ENCODE data around the gene EMILIN2. TPM values are rescaled to one million over a fixed set of nuclear protein-coding genes. Genes with fewer than 3 reads are reported as not detected.

EMILIN2 gene
- total RNA-seq, 1 donor from 2014 or later: 6.8 TPM

DNA sequence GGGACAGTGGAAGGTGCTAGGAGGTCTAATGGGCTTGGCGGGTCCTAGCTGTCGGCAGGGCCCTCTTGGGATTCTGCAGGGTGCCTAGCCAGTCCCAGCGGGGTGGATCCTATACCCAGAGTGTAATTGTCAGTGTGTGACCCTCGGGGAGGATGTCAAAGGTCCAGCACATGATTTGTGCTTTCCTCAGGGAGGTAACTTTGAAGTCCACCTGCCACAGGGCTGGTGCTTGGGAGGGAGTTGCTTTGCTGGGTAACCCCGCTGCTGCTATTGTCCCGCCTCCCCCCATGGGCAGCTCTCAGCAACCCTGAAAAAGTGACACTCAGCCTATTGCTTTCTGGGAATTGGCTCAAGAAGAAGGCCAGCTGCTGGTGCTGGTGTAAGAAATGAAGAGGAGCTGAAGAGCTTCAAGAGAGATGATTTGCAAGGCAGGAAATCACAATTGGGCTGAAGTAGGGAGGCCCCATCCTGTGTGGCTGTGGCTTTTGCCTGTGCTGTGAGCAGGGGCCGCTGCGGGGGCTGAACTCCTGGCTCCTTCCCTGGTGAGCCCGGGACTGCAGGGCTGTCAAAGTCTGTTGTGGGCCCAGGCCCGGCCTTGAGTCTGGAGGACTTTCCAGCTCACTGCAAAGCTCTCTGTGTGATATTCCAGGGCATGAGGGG is 36.4 kb downstream of the EMILIN2 start:
- no peaks in the 10 kb centered on the region for H3K9me3 Mint-ChIP-seq (ENCODE audit: unreplicated experiment)
- no peak for DNase-seq (ENCODE audit: low spot score)
- H3K4me3 Mint-ChIP-seq (ENCODE audit: unreplicated experiment): no peak overlapping the region
- peaks cover 10% of the 10 kb centered on the region for H3K4me1 Mint-ChIP-seq (ENCODE audit: unreplicated experiment)
- TF ChIP-seq, protein P1, sequence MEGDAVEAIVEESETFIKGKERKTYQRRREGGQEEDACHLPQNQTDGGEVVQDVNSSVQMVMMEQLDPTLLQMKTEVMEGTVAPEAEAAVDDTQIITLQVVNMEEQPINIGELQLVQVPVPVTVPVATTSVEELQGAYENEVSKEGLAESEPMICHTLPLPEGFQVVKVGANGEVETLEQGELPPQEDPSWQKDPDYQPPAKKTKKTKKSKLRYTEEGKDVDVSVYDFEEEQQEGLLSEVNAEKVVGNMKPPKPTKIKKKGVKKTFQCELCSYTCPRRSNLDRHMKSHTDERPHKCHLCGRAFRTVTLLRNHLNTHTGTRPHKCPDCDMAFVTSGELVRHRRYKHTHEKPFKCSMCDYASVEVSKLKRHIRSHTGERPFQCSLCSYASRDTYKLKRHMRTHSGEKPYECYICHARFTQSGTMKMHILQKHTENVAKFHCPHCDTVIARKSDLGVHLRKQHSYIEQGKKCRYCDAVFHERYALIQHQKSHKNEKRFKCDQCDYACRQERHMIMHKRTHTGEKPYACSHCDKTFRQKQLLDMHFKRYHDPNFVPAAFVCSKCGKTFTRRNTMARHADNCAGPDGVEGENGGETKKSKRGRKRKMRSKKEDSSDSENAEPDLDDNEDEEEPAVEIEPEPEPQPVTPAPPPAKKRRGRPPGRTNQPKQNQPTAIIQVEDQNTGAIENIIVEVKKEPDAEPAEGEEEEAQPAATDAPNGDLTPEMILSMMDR (IDR thresholded peaks at IDR 0.05; ENCODE audit: unreplicated experiment): no peak
- no peak overlapping the region for H3K27ac Mint-ChIP-seq (ENCODE audit: unreplicated experiment)
- H3K27me3 Mint-ChIP-seq (ENCODE audit: unreplicated experiment): peaks cover 6% of the 10 kb centered on the region
- no peaks in the 10 kb centered on the region for H3K36me3 Mint-ChIP-seq (ENCODE audit: low read depth, unreplicated experiment)

DNA sequence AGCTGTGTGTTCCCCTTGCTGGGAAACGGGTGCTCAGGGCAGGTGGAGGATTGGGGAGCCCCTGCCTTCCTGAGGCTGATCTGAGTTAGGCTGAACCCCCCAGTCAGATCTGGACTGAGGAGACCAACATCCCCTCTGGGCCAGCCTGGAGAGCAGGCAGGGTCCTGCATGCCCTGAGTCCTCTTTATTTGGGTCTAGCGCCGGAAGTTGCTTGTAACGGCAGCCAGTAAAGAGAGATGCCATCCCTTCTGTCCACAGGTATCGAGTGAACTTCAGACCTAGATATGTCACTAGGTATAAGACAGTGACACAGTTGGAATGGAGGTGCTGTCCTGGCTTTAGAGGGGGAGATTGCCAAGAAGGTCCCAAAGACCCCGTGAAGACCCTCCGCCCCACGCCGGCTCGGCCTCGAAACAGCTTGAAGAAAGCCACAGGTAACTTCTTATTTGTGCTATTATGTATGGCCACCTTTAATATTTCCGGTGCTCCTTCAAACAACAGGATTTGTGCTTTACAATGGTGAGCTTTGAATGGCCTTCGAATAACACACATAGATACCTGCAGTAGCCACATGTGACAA is 38.0 kb downstream of the EMILIN2 start:
- TF ChIP-seq, protein P1 (IDR thresholded peaks at IDR 0.05; ENCODE audit: unreplicated experiment): no peak
- H3K36me3 Mint-ChIP-seq (ENCODE audit: low read depth, unreplicated experiment): no peaks in the 10 kb centered on the region
- no peak overlapping the region for H3K4me3 Mint-ChIP-seq (ENCODE audit: unreplicated experiment)
- no peaks in the 10 kb centered on the region for H3K9me3 Mint-ChIP-seq (ENCODE audit: unreplicated experiment)
- H3K27ac Mint-ChIP-seq (ENCODE audit: unreplicated experiment): no peak overlapping the region
- H3K4me1 Mint-ChIP-seq (ENCODE audit: unreplicated experiment): peaks cover 10% of the 10 kb centered on the region
- peaks cover 6% of the 10 kb centered on the region for H3K27me3 Mint-ChIP-seq (ENCODE audit: unreplicated experiment)
- no peak for DNase-seq (ENCODE audit: low spot score)

DNA sequence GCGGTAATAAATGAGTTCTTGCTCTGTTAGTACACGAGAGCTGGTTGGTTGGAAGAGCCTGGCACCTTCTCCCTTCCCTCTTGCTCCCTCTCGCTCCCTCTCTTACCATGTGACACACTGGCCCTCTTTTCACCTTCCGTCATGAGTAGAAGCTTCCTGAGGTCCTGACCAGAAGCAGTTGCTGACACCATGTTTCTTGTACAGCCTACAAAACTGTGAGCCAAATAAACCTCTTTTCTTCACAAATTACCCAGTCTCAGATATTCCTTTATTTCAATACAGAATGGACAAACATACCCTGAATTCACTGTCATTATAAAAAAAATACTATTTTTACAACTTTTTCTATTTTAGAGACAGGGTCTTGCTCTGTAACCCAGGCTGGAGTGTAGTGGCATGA is 40.7 kb downstream of the EMILIN2 start:
- peaks cover 2% of the 10 kb centered on the region for H3K27me3 Mint-ChIP-seq (ENCODE audit: unreplicated experiment)
- H3K36me3 Mint-ChIP-seq (ENCODE audit: low read depth, unreplicated experiment): no peaks in the 10 kb centered on the region
- H3K27ac Mint-ChIP-seq (ENCODE audit: unreplicated experiment): no peak overlapping the region
- H3K9me3 Mint-ChIP-seq (ENCODE audit: unreplicated experiment): no peaks in the 10 kb centered on the region
- peaks cover 10% of the 10 kb centered on the region for H3K4me1 Mint-ChIP-seq (ENCODE audit: unreplicated experiment)
- TF ChIP-seq, protein P1 (IDR thresholded peaks at IDR 0.05; ENCODE audit: unreplicated experiment): no peak
- no peak overlapping the region for H3K4me3 Mint-ChIP-seq (ENCODE audit: unreplicated experiment)
- DNase-seq (ENCODE audit: low spot score): no peak

DNA sequence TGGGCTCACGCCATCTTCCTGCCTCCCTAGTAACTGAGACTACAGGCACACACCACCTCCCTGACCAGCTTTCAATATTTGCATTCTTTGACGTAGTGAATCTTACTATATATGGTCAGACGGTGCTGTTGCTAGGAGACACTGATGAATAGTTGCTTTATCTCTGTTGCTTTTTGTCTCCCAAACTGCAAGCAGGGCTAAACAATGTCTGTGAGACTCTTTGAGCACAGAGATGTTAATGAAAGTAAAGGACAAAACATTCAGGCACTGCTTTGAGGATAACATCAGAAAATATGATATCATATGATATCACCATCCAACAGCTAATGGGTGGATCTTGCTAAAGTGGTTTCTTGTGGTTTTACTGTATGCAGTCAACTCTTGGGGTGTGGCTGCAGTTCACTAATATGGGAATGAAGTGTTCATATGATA is 43.0 kb downstream of the EMILIN2 start:
- Mint-ChIP-seq H3K27me3 (ENCODE audit: unreplicated experiment) (peaks cover 4% of the 10 kb centered on the region), H3K36me3 (ENCODE audit: low read depth, unreplicated experiment) (peaks cover 4% of the 10 kb centered on the region), H3K27ac (ENCODE audit: unreplicated experiment) (no peak overlapping the region), H3K9me3 (ENCODE audit: unreplicated experiment) (no peaks in the 10 kb centered on the region), H3K4me1 (ENCODE audit: unreplicated experiment) (no peaks in the 10 kb centered on the region), H3K4me3 (ENCODE audit: unreplicated experiment) (no peak overlapping the region)
- DNase-seq (ENCODE audit: low spot score): no peak
- TF ChIP-seq, protein P1 (IDR thresholded peaks at IDR 0.05; ENCODE audit: unreplicated experiment): no peak

DNA sequence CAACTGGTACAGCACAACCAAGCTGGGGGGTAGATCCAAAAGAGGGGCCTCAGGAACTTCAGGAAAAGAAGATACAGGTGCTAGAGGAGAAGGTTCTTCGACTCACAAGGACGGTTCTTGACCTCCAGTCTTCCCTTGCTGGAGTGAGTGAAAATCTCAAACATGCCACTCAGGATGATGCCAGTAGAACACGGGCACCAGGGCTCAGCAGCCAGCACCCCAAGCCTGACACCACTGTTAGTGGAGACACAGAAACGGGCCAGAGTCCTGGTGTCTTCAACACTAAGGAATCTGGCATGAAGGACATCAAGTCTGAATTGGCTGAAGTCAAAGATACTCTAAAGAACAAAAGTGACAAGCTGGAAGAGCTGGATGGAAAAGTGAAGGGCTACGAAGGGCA is 43.8 kb downstream of the EMILIN2 start:
- Mint-ChIP-seq H3K36me3 (ENCODE audit: low read depth, unreplicated experiment) (peaks cover 9% of the 10 kb centered on the region), H3K27ac (ENCODE audit: unreplicated experiment) (no peak overlapping the region), H3K4me3 (ENCODE audit: unreplicated experiment) (no peak overlapping the region), H3K4me1 (ENCODE audit: unreplicated experiment) (no peaks in the 10 kb centered on the region), H3K9me3 (ENCODE audit: unreplicated experiment) (no peaks in the 10 kb centered on the region), H3K27me3 (ENCODE audit: unreplicated experiment) (peaks cover 8% of the 10 kb centered on the region)
- TF ChIP-seq, protein P1 (IDR thresholded peaks at IDR 0.05; ENCODE audit: unreplicated experiment): no peak
- DNase-seq (ENCODE audit: low spot score): no peak
